VCaP (cell line): ENCODE results near the gene AGK.

Experiments
- H3K27ac ChIP-seq: fragments of 450-650 bp; 2 replicates; pipeline ENCODE4 v1.5.1; 2017
- CTCF ChIP-seq: fragments of 450-650 bp; conservative IDR thresholded peaks from 2 replicates; pipeline ENCODE4 v1.5.1; 2017; ENCODE audit warnings: mild to moderate bottlenecking, moderate library complexity

Gene AGK

DNA sequence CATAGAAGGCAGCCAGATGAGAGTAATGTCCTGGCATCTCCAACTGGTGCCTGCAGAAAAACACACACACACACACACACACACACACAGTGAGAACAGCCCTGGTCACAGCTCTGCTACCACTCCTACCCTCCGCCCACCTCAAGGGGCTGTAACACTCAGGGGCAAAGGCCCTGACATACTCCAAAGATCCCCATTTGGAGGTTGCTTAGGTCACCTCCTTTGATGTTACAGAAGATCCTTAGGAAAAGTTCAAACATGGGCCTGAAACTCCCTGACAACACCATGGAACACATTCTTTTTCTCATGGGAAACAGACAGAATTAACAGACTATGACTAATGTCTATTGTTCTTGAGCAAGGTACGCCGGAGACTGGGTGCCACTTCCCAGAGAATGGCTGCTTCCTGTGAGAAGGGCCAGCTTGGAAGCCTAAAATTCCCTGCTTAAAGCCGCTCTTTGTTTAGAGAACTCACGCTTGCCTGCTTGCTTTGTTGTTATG is 123.0 kb downstream of the AGK start:
- no peak overlapping the region for H3K27ac ChIP-seq
- TF ChIP-seq CTCF = no peak

DNA sequence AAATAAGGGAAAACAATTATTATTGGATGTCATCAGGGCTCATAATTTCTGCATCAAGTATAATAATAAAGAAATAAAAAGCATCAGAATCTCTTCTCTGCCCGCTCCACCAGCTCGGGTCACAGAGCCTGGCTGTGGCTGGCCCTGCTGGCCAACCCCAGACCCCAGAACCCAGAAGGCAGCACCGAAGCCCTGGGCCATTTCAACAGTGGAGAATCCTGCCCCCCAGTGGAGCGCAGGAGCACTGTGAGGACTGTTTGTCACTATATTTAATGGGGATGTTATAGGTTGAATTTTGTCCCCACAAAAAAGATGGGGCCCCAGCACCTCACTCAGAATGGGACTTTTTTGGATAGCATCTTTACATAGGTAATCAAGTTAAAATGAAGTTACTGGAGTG is 123.5 kb downstream of the AGK start:
- peak; percentile 62 for TF ChIP-seq CTCF
- H3K27ac ChIP-seq = no peak overlapping the region

- TF ChIP-seq CTCF = no peak
- H3K27ac ChIP-seq = no peak overlapping the region
Measured at GRCh38 chr7:141675436-141676215, 124.4 kb downstream of the AGK start.

GRCh38 chr7:141676618-141677017 is 125.4 kb downstream of the AGK start:
- H3K27ac ChIP-seq = no peak overlapping the region
- TF ChIP-seq CTCF = no peak

GRCh38 chr7:141679014-141679413 is 127.8 kb downstream of the AGK start:
- no peak for TF ChIP-seq CTCF
- H3K27ac ChIP-seq = no peak overlapping the region

- H3K27ac ChIP-seq = no peak overlapping the region
- TF ChIP-seq CTCF = no peak
Measured at GRCh38 chr7:141685285-141686023, 134.2 kb downstream of the AGK start.

DNA sequence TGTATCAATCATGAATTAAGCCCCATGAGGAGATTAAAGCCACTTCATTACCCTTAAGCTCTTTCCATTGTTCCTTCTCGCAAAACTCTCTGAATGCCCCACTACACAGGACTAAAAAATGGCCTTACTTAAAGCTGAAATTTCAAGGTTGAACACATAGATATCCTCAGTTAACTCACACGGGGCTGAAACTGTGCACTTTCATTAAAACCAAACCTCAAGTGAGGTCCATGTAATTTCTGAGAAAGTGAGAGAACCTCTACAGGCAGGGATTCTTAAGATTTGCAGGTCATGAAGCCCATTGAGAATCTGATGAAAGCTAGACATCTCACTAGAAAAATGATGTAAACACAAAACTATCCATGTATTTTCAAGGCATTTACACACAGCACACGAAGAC is 134.9 kb downstream of the AGK start:
- no peak for TF ChIP-seq CTCF
- H3K27ac ChIP-seq = no peak overlapping the region
